A172 (cell line): ENCODE data around the gene HSD17B14. TPM values are rescaled to one million over a fixed set of nuclear protein-coding genes. Genes with fewer than 3 reads are reported as not detected.
"Not testable (repeated sequence)": the region's sequence is repeated elsewhere in the genome, so short reads cannot be mapped to it uniquely, and the experiment has no call there.

Experiments used
- DNase-seq: peaks from one replicate; pipeline ENCODE4 v3.0.0-alpha.2; 2015; ENCODE audit warnings: low spot score
- total RNA-seq: library from RNA; depleted of rRNA; stranded (reverse); fragments of >200 nt; shearing (Covaris generic); gene quantifications from 2 replicates; pipeline ENCODE4 v1.2.3, GENCODE V29; 2014

Gene HSD17B14
- total RNA-seq, 1 experiment from 2014 or later, result 14.6 TPM

DNA sequence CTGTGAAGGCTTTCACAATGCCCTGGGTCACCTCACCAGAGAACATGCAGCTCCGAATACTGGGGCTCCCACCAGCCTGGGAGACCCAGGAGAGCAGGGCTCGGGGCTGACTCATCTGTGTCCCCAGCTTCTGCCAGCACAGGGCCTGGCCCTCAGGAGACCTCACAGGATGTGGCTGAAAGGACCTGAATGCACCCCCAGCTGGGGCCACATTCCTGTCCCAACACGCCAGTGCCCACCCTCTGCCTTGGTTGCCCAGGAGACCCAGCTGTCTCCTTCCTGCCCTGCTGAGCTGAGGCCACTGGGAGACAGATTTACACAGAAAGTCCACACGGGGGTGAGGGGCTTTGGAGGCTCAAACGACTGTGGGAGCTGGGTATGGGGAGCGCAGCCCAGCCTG lies 37.4 kb downstream of the HSD17B14 start:
- peak; percentile 68 for DNase-seq

DNA sequence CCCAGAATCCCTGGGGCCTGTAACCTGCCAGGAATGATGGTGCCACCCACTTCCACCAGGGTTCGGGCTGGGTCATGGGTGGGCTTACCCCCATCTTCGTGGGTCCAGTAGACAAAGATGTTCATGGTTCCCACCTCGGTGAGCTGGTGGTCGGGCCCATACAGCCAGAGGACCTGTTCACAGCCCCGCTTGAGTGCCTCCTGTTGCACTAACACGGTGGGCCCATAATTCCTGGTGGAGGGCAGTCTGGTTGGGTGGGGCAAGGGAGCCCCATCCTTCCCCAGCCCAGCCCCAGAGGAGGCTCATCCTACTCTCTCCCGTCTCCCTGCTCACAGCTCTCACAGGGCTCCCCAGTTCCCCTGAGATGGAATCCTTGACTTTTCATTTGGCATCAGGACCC lies 39.2 kb downstream of the HSD17B14 start:
- DNase-seq, result no peak

DNA sequence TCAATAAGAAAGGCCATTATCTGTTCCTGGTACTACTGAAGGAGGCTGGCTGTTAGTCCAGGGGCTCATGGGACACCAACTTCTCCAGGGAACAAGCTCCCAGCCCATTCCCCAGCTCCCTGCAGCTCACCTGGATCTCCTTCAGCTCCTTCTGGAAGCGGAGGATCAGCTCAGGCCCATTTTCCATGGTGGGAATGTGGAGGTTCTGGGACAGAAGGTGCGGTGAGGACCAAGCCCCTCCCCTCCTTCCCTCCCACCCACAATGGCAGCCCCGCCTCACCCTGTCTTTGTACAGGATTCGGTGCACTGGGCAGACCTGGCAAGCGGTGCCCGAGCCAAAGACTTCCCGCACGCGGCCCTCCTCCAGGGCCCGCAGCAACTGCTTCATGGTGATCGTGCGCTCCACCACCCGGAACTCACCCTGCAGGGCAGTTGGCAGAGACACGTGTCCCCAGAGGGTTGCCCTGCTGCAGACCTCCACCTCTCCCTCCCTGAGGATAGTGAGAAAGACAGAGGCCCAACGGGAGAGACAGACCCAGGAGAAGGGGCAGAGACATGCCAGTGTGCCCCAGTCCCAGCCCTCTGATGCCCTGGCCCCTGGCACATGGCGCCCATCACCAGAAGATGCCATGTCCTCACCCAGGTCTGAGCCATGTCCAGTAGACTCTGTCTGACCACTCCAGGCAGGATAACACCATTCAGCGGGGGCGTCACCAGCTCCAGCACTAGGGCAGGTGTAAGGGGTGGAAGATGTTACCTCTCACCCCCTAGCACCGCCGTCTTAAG lies 39.8 kb downstream of the HSD17B14 start:
- DNase-seq, result no peak

DNA sequence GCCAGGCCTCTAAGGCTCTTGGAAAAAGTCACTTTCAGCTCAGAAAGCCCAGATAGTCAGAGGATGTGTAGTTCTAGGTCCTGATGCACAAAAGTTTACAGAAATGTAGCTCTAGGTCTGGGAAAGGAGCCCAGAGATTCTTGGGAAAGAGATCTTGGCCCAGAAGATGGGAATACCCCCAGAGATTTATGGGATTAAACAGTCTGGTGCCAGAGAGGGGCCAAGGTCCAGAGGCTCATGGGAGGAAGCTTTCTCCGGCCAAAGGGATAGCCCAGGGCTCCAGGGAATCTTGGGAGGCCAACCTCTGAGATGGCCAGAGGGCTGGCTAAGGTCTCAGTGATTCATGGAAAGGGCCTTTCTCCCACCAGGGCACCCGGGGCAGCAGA lies 40.6 kb downstream of the HSD17B14 start:
- DNase-seq, result no peak

DNA sequence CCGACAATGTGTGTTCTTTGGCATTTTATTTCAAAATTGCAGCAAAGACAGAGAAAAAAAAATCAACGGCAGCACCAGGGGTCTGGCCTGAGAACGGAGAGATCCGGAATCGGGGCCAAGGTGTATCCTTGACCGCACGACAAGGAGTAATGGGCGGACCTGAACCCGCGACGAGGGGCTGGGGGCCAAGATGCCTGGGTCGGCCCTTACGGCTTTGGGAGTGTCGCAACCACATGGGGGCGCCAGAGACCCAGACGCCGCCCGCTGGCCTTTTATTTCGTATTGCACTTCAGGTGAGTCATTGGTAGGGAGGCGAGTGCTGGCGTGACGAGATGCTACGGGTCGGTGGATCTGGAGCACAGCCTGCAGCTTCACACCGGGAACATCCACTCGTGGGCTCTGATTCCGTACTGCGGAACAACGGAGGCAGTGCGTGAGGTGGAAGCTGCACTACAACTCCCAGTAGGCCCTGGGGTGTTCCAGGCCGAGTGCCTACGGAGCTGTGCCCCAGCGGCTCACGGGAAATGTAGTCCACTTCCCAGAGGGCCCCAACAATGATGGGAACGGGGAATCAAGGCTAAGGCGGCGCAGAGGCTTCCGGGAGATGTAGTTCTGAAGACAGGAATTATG lies 41.1 kb downstream of the HSD17B14 start:
- peak; percentile 86 for DNase-seq

DNA sequence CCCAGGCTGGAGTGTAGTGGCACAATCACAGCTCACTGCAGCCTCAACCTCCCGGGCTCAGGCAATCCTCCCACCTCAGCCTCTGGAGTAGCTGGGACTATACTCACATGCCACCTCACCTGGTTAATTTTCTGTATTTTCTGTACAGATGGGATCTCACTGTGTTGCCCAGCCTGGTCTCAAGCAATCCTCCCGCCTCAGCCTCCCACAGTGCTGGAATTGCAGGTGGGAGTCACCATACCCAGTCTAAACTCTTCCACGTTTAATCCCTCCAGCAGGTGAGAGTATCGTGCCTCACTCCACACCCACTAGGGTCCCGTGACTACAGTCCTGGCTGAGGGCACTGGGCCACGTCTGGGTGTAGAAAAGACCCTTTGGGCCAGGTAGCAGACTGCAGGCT lies 42.0 kb downstream of the HSD17B14 start:
- DNase-seq, result no peak

DNA sequence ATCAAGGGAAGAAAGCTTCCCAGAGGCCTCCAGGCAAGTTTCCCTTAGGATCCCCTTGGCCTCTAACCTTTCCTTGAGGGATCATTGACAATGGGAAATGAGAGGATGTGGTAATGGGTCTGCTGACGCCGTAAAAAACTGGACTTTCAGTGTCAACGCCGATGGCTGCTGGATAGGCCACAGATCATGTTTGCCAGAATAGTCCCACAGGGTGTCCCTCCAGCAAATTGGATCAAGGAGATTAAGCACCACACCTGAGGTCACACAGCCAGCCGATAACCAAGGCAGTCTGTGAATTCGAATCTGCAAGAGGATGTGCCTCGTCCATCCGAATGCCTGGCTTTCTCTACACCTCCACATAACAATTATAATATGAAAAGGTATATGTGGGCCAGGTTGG lies 43.0 kb downstream of the HSD17B14 start:
- no peak for DNase-seq

DNA sequence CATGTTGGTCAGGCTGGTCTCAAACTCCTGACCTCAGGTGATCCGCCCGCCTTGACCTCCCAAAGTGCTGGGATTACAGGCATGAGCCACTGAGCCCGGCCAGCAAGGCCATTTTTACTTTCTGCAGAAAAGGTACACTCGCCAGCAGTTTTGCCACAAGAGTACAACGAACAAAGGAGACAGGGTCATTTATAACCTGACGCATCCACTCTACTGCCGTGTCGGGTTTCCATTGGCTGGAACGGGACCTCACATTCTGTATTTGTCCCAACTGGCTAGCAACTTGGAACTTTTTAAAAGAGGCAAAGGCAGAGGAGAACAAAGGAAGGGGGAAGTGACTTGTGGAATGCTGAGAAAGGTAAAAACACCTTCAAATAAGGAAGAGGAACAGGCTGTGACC lies 49.0 kb downstream of the HSD17B14 start:
- not testable (repeated sequence) for DNase-seq

DNA sequence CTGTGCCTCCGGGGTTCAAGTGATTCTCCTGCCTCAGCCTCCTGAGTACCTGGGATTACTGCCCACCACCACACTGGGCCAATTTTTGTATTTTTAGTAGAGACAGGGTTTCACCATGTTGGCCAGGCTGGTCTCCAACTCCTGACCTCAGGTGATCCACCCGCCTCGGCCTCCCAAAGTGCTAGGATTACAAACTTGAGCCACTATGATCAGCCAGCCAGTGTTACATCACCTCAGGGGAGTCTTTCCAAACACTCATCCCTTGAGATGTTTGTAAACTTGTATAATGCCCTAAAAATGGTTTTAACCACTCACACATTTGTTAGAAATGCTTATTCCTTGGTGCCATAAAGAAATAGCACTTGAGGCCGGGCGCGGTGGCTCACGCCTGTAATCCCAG lies 49.9 kb downstream of the HSD17B14 start:
- not testable (repeated sequence) for DNase-seq

DNA sequence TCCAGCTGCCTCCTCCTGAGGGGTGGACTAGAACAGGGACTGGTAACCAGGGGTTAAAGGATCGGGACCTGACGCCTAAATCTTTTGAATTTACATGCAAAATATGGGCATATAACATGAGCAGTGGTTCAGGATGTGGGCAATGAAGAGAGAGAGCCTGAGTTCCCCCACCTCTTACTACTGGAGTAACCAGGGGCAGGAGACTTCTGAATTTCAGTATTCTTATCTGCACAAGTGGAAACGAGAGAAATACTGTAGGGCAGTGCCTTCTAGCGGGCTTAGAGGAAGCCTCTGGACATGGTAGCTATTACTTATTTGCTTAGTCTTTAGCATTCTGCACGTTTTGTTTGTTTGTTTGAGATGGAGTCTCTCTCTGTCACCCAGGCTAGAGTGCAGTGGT lies 51.8 kb downstream of the HSD17B14 start:
- no peak for DNase-seq

DNA sequence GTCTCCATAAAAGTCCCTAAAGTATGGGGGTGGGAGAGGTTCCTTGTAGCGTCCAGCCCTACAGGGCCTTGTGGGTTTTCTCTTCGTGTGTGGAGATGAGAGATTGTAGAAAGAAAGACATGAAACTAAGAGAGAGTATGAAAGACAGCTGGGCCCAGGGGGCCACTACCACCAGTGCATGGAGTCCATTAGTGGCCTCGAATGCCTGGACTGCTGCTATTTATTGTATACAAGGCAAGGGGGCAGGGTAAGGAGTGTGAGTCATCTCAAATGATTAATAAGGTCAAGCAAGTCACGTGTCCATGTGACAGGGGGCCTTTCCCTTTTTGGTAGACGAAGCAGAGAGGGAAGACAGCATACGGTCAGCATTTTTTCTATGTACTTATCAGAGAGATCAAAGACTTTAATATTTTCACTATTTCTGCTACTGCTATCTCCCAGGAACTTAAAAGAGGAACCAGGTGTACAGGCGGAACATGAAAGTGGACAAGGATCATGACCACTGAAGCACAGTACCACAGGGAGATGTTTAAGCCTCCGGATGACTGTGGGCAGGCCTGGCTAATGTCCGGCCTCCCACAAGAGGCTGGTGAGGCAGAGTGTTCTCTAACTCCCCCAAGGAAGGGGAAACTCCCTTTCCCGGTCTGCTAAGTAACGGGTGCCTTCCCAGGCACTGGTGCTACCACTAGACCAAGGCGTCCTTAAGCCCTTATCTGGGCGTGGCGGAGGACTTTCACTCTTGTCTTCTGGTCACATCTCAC lies 55.5 kb downstream of the HSD17B14 start:
- DNase-seq, result peak; percentile 66

DNA sequence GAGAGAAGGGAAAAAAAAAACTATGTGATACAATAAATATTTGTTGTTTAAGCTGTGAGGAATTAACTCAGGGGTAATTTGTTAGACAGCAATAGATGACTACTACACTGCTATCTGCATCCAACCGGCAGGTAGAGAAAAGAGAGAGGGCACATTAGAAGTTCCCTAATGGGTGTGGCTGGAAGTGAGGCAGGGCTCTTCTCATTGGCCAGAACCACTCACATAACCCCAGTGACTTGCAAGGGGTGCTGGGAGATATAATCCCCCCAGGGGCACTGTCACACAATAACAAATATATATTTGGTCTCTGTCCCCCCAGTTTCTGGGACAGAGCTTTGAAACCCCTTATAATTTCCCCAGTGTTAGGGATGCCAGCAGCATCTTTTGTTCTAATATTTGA lies 56.7 kb downstream of the HSD17B14 start:
- no peak for DNase-seq

DNA sequence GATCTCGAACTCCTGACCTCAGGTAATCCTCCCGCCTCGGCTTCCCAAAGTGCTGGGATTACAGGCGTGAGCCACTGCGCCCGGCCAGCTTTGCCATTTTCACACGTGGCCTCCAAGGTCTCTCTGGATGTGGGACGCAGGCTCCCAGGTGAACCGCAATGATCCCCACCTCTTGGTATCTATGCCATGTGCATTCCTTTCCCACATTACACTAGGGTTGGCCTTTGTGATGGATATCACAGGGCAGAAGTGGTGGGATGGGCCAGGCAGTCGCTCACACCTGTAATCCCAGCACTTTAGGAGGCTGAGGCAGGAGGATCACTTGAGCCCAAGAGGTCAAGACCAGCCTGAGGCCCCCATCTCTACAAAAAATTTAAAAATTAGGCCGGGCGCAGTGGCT lies 58.6 kb downstream of the HSD17B14 start:
- DNase-seq, result no peak

DNA sequence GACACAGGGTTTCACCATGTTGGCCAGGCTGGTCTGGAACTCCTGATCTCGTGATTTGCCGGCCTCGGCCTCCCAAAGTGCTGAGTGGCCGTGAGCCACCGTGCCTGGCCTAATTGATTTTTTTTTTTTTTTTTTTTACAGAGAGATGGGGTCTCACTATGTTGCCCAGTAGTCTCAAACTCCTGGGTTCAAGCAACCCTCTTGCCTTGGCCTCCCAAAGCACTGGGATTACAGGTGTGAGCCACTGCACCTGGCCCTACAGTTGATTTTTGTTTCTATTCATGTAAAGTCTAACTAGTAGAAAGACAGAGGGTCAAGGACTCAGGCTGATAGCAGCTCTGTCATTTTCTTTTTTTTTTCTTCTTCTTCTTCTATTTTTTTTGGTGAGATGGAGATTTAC lies 59.2 kb downstream of the HSD17B14 start:
- no peak for DNase-seq

DNA sequence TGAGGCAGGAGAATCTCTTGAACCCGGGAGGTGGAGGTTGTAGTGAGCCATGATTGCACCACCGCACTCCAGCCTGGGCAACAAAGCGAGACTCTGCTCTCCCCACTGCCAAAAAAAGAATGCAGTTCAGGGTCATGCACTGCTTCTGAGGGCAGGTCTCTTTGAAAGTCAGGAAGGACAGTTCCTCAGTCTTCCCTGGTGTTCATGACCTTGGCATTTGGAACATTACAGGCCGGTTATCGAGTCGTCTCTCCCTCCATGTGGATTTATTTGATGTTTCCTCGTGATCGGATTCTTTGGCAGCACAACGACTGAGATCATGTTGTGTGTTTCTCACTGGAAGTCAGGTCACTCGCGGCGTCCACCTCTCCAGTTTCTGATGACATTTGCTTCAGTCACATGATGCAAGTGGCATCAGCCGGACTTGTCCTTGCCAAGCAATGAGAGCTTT lies 63.8 kb downstream of the HSD17B14 start:
- DNase-seq, result no peak

DNA sequence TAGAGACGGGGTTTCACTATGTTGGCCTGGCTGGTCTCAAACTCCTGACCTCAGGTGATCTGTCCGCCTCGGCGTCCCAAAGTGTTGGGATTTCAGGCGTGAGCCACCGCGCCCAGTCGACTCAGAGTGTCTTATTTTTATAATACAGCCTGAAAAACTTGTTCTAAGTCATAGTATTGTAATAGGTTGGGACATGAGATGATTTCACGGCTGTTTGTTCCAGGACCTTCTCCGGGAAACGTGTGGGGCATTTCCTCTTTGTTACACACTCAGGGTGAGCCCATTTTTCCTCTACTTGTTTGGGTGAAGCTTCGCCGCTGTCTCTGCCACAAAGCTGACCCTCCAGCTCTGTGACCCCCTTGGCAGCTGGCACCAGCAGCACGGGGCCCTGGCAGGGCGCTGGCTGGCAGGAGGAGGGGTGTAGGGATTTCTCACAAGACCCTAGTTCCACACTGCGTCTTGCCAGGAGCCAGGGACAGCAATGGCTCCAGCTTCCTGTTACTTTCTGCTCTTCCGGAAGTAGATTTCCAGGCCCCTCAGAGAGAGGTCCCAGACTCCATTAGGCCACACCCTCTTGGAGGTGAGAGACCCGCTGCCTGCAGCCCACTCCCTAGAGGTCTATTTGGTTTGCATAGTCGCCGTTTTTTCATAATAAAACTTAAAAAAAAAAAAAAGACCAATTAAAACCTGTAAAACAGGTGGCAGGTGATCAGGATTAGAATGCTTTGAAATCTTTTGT lies 65.4 kb downstream of the HSD17B14 start:
- no peak for DNase-seq

DNA sequence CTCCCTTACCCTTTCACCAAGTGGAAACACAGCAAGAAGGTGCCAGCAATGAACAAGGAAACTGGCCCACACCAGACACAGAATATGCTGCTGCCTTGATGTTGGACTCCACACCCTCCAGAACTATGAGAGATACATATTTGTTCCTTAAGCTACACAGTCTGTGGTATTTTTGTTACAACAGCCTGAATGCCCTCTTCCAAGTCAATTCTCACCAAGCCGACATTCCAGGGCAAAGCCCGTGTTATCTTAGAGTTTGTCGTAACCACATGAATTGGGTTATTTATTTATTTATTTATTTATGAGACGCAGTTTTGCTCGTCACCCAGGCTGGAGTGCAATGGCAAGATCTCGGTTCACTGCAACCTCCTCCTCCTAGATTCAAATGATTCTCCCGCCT lies 66.0 kb downstream of the HSD17B14 start:
- DNase-seq, result no peak

DNA sequence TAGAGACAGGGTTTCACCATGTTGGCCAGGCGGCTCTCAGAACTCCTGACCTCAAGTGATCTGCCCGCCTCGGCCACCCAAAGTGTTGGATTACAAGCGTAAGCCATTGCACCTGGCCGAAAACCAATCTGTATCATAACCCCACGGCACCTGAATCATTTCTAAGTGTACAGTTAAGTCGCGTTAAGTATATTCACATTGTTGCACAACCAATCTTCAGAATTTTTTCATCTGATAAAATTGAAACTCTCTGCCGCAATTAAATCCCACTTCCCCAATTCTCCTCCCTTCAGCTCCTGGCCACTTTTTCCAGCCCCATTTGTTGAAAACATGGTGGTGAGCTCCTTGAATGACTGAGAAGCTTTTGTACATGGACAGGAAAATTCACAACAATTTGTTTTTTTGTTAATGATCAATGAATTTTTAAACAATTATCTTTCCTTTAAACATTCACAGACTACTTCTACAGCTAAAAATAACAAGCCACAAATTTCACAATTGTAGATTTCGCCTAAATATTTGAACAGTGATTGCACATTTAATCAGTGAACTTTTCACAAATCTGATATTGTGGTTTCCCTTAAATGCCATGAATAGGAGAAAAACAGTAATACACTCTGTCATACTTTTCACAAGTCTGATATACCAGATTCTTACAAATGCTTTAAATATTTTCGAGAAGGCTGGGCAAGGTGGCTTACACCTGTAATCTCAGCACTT lies 67.1 kb downstream of the HSD17B14 start:
- no peak for DNase-seq

DNA sequence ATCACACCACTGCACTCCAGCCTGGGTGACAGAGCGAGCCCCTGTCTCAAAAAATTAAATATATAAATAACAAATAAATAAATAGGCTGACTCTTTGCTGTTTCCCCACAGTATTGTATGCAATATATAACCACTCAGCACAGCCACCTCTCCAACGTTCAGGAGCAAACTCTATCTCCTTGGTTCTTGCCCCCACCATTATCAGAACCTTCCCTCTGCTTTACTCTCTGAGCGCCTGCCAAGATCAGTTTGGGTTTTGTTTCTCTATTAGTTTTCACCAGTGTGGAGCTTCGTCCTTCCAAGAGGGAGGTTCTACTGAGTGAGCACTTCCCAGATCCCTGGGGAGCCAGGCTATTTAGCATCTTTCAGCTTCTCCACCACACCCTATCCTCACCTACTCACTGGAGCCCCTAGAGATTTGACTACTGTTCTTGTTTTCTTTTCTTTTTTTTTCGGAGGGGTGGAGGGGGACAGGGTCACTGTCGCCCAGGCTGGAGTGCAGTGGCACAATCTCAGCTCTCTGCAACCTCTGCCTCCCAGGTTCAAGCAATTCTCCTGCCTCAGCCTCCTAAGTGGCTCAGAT lies 68.0 kb downstream of the HSD17B14 start:
- DNase-seq, result not testable (repeated sequence)

DNA sequence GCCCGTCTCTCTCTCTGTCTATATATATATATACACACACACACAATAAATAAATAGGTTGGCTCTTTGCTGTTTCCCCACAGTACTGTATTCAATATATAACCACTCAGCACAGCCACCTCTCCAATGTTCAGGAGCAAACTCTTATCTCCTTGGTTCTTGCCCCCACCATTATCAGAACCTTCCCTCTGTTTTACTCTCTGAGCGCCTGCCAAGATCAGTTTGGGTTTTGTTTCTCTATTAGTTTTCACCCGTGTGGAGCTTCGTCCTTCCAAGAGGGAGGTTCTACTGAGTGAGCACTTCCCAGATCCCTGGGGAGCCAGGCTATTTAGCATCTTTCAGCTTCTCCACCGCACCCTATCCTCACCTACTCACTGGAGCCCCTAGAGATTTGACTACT lies 70.5 kb downstream of the HSD17B14 start:
- DNase-seq, result not testable (repeated sequence)
